Ovary (tissue), 9 donors: Measurements from ENCODE around the gene TF. TPM values are rescaled to one million over a fixed set of nuclear protein-coding genes. Genes with fewer than 3 reads are reported as not detected.

Experiments
- DNase-seq, 5 donors: peaks; one replicate each; pipeline ENCODE4 v3.0.0-alpha.2; 2019 to 2020
- H3K27ac ChIP-seq, 2 donors: fragments of 200-600 bp; one replicate each; pipeline versions ENCODE4 v1.5.1 to v1.8.0; 2019 to 2022
- H3K27me3 ChIP-seq: fragments of 200-600 bp; one replicate; pipeline ENCODE4 v1.8.0; 2022
- H3K36me3 ChIP-seq: fragments of 200-600 bp; sonication (generic); one replicate; pipeline ENCODE4 v1.5.1; 2019
- H3K4me1 ChIP-seq: one replicate; pipeline ENCODE4 v1.8.1; 2013; ENCODE audit warnings: mild to moderate bottlenecking, moderate library complexity; ENCODE audit not compliant: insufficient read depth
- H3K4me3 ChIP-seq: fragments of 200-600 bp; sonication (generic); one replicate; pipeline ENCODE4 v1.5.1; 2017
- H3K9me3 ChIP-seq, 2 donors: fragments of 200-600 bp in 1 of 2; sonication (generic) in 1 of 2; one replicate each; pipeline versions ENCODE4 v1.5.1 to v1.8.1; 2013 to 2019; ENCODE audit warnings: mild to moderate bottlenecking in 1 of 2, moderate library complexity in 1 of 2
- CTCF ChIP-seq, 3 donors: fragments of 450-650 bp in 2 of 3; fragments of 200-600 bp in 1 of 3; IDR thresholded peaks; one replicate each; pipeline versions ENCODE4 v1.5.1 to v1.8.0; 2016 to 2022; ENCODE audit warnings: antibody characterized with exemption in 3 of 3, mild to moderate bottlenecking in 1 of 3
- EP300 ChIP-seq: sonication (generic); formaldehyde crosslinking; IDR thresholded peaks from one replicate; pipeline ENCODE4 v1.6.1; 2017; ENCODE audit warnings: antibody characterized with exemption
- POLR2A ChIP-seq: fragments of 450-650 bp; IDR thresholded peaks from one replicate; pipeline ENCODE4 v1.6.1; 2017; ENCODE audit warnings: antibody characterized with exemption, mild to moderate bottlenecking, moderate library complexity
- WGBS, 3 donors: extraction: QIAGEN DNeasy Blood & Tissue Kit in 1 of 3; methylation state at CpG; one replicate each; pipeline versions ENCODE4 v1.1.5 to v1.1.7; 2013 to 2017; 5-methylcytosine and 5-hydroxymethylcytosine counted together
- intact Hi-C, 4 donors: fragments of 100-400 bp; cut with DNase I; formaldehyde crosslinking; loops; one replicate each; pipeline versions ENCODE4 v1.11.0 to v1.15.1; 2022 to 2023
- polyA plus RNA-seq, 2 donors: library from polyadenylated mRNA; stranded (reverse); fragments of 200-250 nt in 1 of 2; fragments of 350-450 nt in 1 of 2; fragmentation: Illumina TruSeq in 1 of 2; extraction: RNeasy Lipid Tissue Mini Kit (QIAGEN cat#74804) in 1 of 2; gene quantifications; one replicate each; pipeline ENCODE4 v1.2.3, GENCODE V29; 2013 to 2014
- small RNA-seq: library from RNA; depleted of rRNA; stranded (forward); fragments of <200 nt; gene quantifications from one replicate; pipeline ENCODE3, GENCODE V24; 2016
- total RNA-seq, 7 donors: library from RNA; depleted of rRNA in 2 of 7; stranded (reverse); fragments of >200 nt in 2 of 7; fragmentation: NEBNext Ultra II Directional in 3 of 7; extraction: Animal tissue kit (Norgen Biotek cat#: 25700) in 3 of 7; gene quantifications; one replicate each; pipeline versions ENCODE4 v1.1.0 to v1.2.4, GENCODE V29; 2016 to 2023
- donor health status: DM: no; HTN: no; CAD: no; lungs with moderate emphysema.
- donor health status: DM: no; HTN: no; CAD: no.
- donor health status: Bipolar disorder and iron deficiency.
- donor health status: DM: yes; HTN: yes; CAD: no.
- donor health status: DM: no; HTN: no; CAD: no.
- donor health status: DM: yes; HTN: yes; CAD: no.

The TF gene
- total and polyA plus RNA-seq, 9 donors = under 0.01 to 18.1 (median 2.0) TPM

GRCh38 chr3:133845127-133845526 lies 98.9 kb downstream of the TF start:
- WGBS, 3 donors = 93 to 97% (median 95%) methylated on average over 4 of the region's 4 CpGs
- no peak overlapping the region for H3K4me3 ChIP-seq
- H3K27ac ChIP-seq = no peak overlapping the region
- no peaks in the 10 kb centered on the region for H3K27me3 ChIP-seq
- H3K4me1 ChIP-seq = no peaks in the 10 kb centered on the region
- no peaks in the 10 kb centered on the region for H3K36me3 ChIP-seq
- no peak for DNase-seq
- no peaks in the 10 kb centered on the region for H3K9me3 ChIP-seq
- TF ChIP-seq CTCF (IDR thresholded peaks at IDR 0.05) = no peak
- no peak for TF ChIP-seq EP300
- TF ChIP-seq POLR2A = no peak
- intact Hi-C loops = no loop called here

Small RNAs within 50 kb of the gene (small RNA-seq; reads per million reads assigned to genes)
- not detected for gene RNA5SP140

Other genes starting within 250 kb of the TF start
- 100 to 1,000 TPM in 5 of 7 donors, 10 to 100 TPM in 2; 65.5 to 151 (median 134) TPM for gene CDV3, start 172.7 kb upstream of the TF start, total RNA-seq
- gene CDV3, start 172.7 kb upstream of the TF start, polyA plus RNA-seq = 100 to 1,000 TPM in 1 of 2 donors, 10 to 100 TPM in 1; 51.3 to 168 TPM
- gene TOPBP1, start 84.5 kb upstream of the TF start, total RNA-seq = 10 to 100 TPM; 11.9 to 21.0 (median 14.7) TPM
- gene TOPBP1, start 84.5 kb upstream of the TF start, polyA plus RNA-seq = 10 to 100 TPM in 1 of 2 donors, 1 to 10 TPM in 1; 9.1 to 12.2 TPM
- gene SRPRB, start 59.4 kb downstream of the TF start, total RNA-seq = 10 to 100 TPM in 6 of 7 donors, 1 to 10 TPM in 1; 6.2 to 51.9 (median 35.1) TPM
- 10 to 100 TPM; 14.0 to 59.7 TPM for gene SRPRB, start 59.4 kb downstream of the TF start, polyA plus RNA-seq
- gene RAB6B, start 149.5 kb downstream of the TF start, total RNA-seq = 1 to 10 TPM in 5 of 7 donors, under 1 TPM in 2; 0.50 to 6.0 (median 3.9) TPM
- 1 to 10 TPM; 1.7 to 9.1 TPM for gene RAB6B, start 149.5 kb downstream of the TF start, polyA plus RNA-seq